Sigmoid colon (tissue), 7 donors: ENCODE results near the gene EGR2. TPM values are rescaled to one million over a fixed set of nuclear protein-coding genes. Genes with fewer than 3 reads are reported as not detected.

Experiments
- DNase-seq: peaks from one replicate; pipeline ENCODE4 v3.0.0-alpha.2; 2019
- H3K27ac ChIP-seq, 4 donors: fragments of 200-600 bp; sonication (generic); one replicate each; pipeline ENCODE4 v1.5.1; 2016 to 2019; ENCODE audit warnings: mild to moderate bottlenecking in 1 of 4
- H3K27me3 ChIP-seq, 3 donors: fragments of 200-600 bp; sonication (generic); one replicate each; pipeline ENCODE4 v1.5.1; 2019; ENCODE audit warnings: mild to moderate bottlenecking in 1 of 3
- H3K36me3 ChIP-seq, 4 donors: fragments of 200-600 bp; sonication (generic); one replicate each; pipeline ENCODE4 v1.5.1; 2016 to 2019
- H3K4me1 ChIP-seq, 4 donors: fragments of 200-600 bp; sonication (generic); one replicate each; pipeline ENCODE4 v1.5.1; 2017 to 2019
- H3K4me3 ChIP-seq, 4 donors: fragments of 200-600 bp; sonication (generic); one replicate each; pipeline ENCODE4 v1.5.1; 2017 to 2019; ENCODE audit warnings: mild to moderate bottlenecking in 2 of 4, moderate library complexity in 1 of 4
- H3K9me3 ChIP-seq, 4 donors: fragments of 200-600 bp in 3 of 4; sonication (generic) in 3 of 4; one replicate each; pipeline versions ENCODE4 v1.5.1 to v1.6.1; 2013 to 2019
- CTCF ChIP-seq, 4 experiments: fragments of 450-650 bp in 3 of 4; fragments of 200-600 bp in 1 of 4; IDR thresholded peaks; one replicate each; pipeline ENCODE4 v1.5.1; 2016 to 2019; ENCODE audit warnings: antibody characterized with exemption in 4 of 4, mild to moderate bottlenecking in 3 of 4, moderate library complexity in 2 of 4
- EP300 ChIP-seq, 4 donors: sonication (generic); formaldehyde crosslinking; IDR thresholded peaks; one replicate each; pipeline ENCODE4 v1.6.1; 2017; ENCODE audit warnings: antibody characterized with exemption in 4 of 4
- POLR2A ChIP-seq, 2 donors: fragments of 450-650 bp; IDR thresholded peaks; one replicate each; pipeline ENCODE4 v1.6.1; 2016; ENCODE audit warnings: antibody characterized with exemption in 2 of 2, mild to moderate bottlenecking in 2 of 2, moderate library complexity in 2 of 2
- POLR2AphosphoS5 ChIP-seq, 4 donors: sonication (generic); formaldehyde crosslinking; IDR thresholded peaks; one replicate each; pipeline ENCODE4 v1.6.1; 2017; ENCODE audit warnings: antibody characterized with exemption in 4 of 4
- WGBS, 2 donors: extraction: QIAGEN DNeasy Blood & Tissue Kit; methylation state at CpG; one replicate each; pipeline ENCODE4 v1.1.7; 2013; 5-methylcytosine and 5-hydroxymethylcytosine counted together
- intact Hi-C: fragments of 100-400 bp; cut with DNase I; formaldehyde crosslinking; loops from one replicate; pipeline ENCODE4 v1.15.1; 2023
- polyA plus RNA-seq, 3 donors: library from polyadenylated mRNA; stranded (reverse); fragments of 200-250 nt; gene quantifications; one replicate each; pipeline ENCODE4 v1.2.3, GENCODE V29; 2013
- total RNA-seq, 4 donors: library from RNA; depleted of rRNA; stranded (reverse); fragments of >200 nt; gene quantifications; one replicate each; pipeline ENCODE4 v1.1.0, GENCODE V29; 2016
- donor health status: healthy with polysubstance abuse.
- donor health status: Bipolar disorder and iron deficiency.
- donor health status: healthy.

The EGR2 gene
- total and polyA plus RNA-seq, 7 donors, result 0.23 to 3.4 (median 1.8) TPM

GRCh38 chr10:62847433-62847832, 31.3 kb upstream of the EGR2 start:
- no peaks in the 10 kb centered on the region for H3K36me3 ChIP-seq
- H3K4me3 ChIP-seq, result no peak overlapping the region
- no peaks in the 10 kb centered on the region for H3K4me1 ChIP-seq
- intact Hi-C loops, result no loop called here
- H3K9me3 ChIP-seq, result peaks cover 0 to 7% (median 0%) of the 10 kb centered on the region in 4 donors
- H3K27me3 ChIP-seq, result no peaks in the 10 kb centered on the region
- no peak overlapping the region for H3K27ac ChIP-seq
- no peak for DNase-seq
- TF ChIP-seq POLR2A (IDR thresholded peaks at IDR 0.05) (no peak), POLR2AphosphoS5 (IDR thresholded peaks at IDR 0.05) (no peak), EP300 (IDR thresholded peaks at IDR 0.05) (no peak), CTCF (IDR thresholded peaks at IDR 0.05) (no peak)

GRCh38 chr10:62844280-62845011, 28.3 kb upstream of the EGR2 start:
- Histone ChIP-seq H3K27me3 (no peaks in the 10 kb centered on the region), H3K4me1 (no peaks in the 10 kb centered on the region), H3K36me3 (no peaks in the 10 kb centered on the region), H3K9me3 (peaks cover 0 to 7% (median 0%) of the 10 kb centered on the region in 4 donors), H3K27ac (no peak overlapping the region), H3K4me3 (no peak overlapping the region)
- WGBS, 2 donors, result 67 to 76% methylated on average over 7 of the region's 7 CpGs
- intact Hi-C loops, result no loop called here
- TF ChIP-seq EP300 (IDR thresholded peaks at IDR 0.05) (no peak), CTCF (IDR thresholded peaks at IDR 0.05) (no peak), POLR2A (IDR thresholded peaks at IDR 0.05) (no peak), POLR2AphosphoS5 (IDR thresholded peaks at IDR 0.05) (no peak)
- no peak for DNase-seq

DNA sequence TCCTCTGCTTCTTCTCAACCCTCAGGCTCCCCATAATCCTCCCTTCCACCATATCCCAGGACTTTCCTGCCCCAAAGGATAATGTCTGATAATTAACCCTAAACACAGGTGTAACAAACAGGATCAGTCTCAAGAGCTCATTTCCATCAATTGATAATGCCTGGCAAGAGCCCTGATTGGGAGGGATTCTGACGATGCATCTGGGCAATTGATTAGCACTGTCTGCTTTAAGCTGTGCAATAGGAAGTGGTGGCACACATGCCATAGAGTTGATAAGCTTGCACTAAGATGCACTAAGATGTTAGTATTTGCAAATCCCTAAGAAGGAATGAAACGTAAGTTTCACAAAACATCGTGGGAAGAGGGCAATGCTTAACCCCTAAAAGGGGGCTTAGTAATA, 27.4 kb upstream of the EGR2 start:
- Histone ChIP-seq H3K27ac (no peak overlapping the region), H3K27me3 (no peaks in the 10 kb centered on the region), H3K9me3 (peaks cover 0 to 7% (median 0%) of the 10 kb centered on the region in 4 donors), H3K4me3 (no peak overlapping the region), H3K36me3 (no peaks in the 10 kb centered on the region), H3K4me1 (no peaks in the 10 kb centered on the region)
- no peak for DNase-seq
- TF ChIP-seq CTCF (IDR thresholded peaks at IDR 0.05), result no peak
- TF ChIP-seq POLR2A (IDR thresholded peaks at IDR 0.05), result no peak
- no peak for TF ChIP-seq POLR2AphosphoS5 (IDR thresholded peaks at IDR 0.05)
- no peak for TF ChIP-seq EP300 (IDR thresholded peaks at IDR 0.05)
- WGBS, 2 donors, result 65 to 68% methylated on average over 3 of the region's 3 CpGs
- intact Hi-C loops, result no loop called here

GRCh38 chr10:62842983-62843382, 26.8 kb upstream of the EGR2 start:
- no peaks in the 10 kb centered on the region for H3K36me3 ChIP-seq
- no peak overlapping the region for H3K27ac ChIP-seq
- no peak overlapping the region for H3K4me3 ChIP-seq
- H3K4me1 ChIP-seq, result no peaks in the 10 kb centered on the region
- TF ChIP-seq CTCF (IDR thresholded peaks at IDR 0.05), result no peak
- no peak for TF ChIP-seq POLR2AphosphoS5 (IDR thresholded peaks at IDR 0.05)
- TF ChIP-seq EP300 (IDR thresholded peaks at IDR 0.05), result no peak
- no peak for TF ChIP-seq POLR2A (IDR thresholded peaks at IDR 0.05)
- H3K9me3 ChIP-seq, result peaks cover 0 to 7% (median 0%) of the 10 kb centered on the region in 4 donors
- DNase-seq, result no peak
- intact Hi-C loops, result no loop called here
- WGBS, 2 donors, result 45 to 63% methylated on average over 1 of the region's 1 CpG
- no peaks in the 10 kb centered on the region for H3K27me3 ChIP-seq

- no peak for DNase-seq
- WGBS, 2 donors, result 71 to 77% methylated on average over 2 of the region's 2 CpGs
- H3K4me1 ChIP-seq, result no peaks in the 10 kb centered on the region
- no peak for TF ChIP-seq POLR2A (IDR thresholded peaks at IDR 0.05)
- no peak for TF ChIP-seq CTCF (IDR thresholded peaks at IDR 0.05)
- TF ChIP-seq POLR2AphosphoS5 (IDR thresholded peaks at IDR 0.05), result no peak
- no peak for TF ChIP-seq EP300 (IDR thresholded peaks at IDR 0.05)
- H3K4me3 ChIP-seq, result no peak overlapping the region
- intact Hi-C loops, result no loop called here
- H3K27me3 ChIP-seq, result no peaks in the 10 kb centered on the region
- H3K27ac ChIP-seq, result no peak overlapping the region
- no peaks in the 10 kb centered on the region for H3K9me3 ChIP-seq
- H3K36me3 ChIP-seq, result no peaks in the 10 kb centered on the region
Observed at GRCh38 chr10:62839590-62839989, 23.4 kb upstream of the EGR2 start.
